Sigmoid colon (tissue), 4 donors: Measurements from ENCODE around the gene SMURF2.

ENCODE experiments used
- CTCF ChIP-seq, 4 experiments: fragments of 450-650 bp in 3 of 4; fragments of 200-600 bp in 1 of 4; IDR thresholded peaks; one replicate each; pipeline ENCODE4 v1.5.1; 2016 to 2019; ENCODE audit warnings: antibody characterized with exemption in 4 of 4, mild to moderate bottlenecking in 3 of 4, moderate library complexity in 2 of 4
- EP300 ChIP-seq, 4 donors: sonication (generic); formaldehyde crosslinking; IDR thresholded peaks; one replicate each; pipeline ENCODE4 v1.6.1; 2017; ENCODE audit warnings: antibody characterized with exemption in 4 of 4
- POLR2A ChIP-seq, 2 donors: fragments of 450-650 bp; IDR thresholded peaks; one replicate each; pipeline ENCODE4 v1.6.1; 2016; ENCODE audit warnings: antibody characterized with exemption in 2 of 2, mild to moderate bottlenecking in 2 of 2, moderate library complexity in 2 of 2
- POLR2AphosphoS5 ChIP-seq, 4 donors: sonication (generic); formaldehyde crosslinking; IDR thresholded peaks; one replicate each; pipeline ENCODE4 v1.6.1; 2017; ENCODE audit warnings: antibody characterized with exemption in 4 of 4

GRCh38 chr17:64618848-64619247 is 43.3 kb downstream of the SMURF2 start:
- no peak for TF ChIP-seq EP300 (IDR thresholded peaks at IDR 0.05)
- no peak for TF ChIP-seq CTCF (IDR thresholded peaks at IDR 0.05)
- TF ChIP-seq POLR2A (IDR thresholded peaks at IDR 0.05): no peak
- TF ChIP-seq POLR2AphosphoS5 (IDR thresholded peaks at IDR 0.05): no peak
